H1 (cell line): ENCODE data around the gene TNIK. TPM values are rescaled to one million over a fixed set of nuclear protein-coding genes. Genes with fewer than 3 reads are reported as not detected.

Source experiments
- CTCF ChIA-PET: fragments of 300-600 bp; sonication (Branson Sonifier 250); formaldehyde crosslinking; loops from one replicate; lab custom pipeline; 2021; ENCODE audit not compliant: partially characterized antibody; lab: Charles Lee
- POLR2A ChIA-PET: fragments of 300-600 bp; sonication (Branson Sonifier 250); formaldehyde crosslinking; loops from one replicate; lab custom pipeline; 2021; ENCODE audit warnings: inconsistent platforms; ENCODE audit not compliant: partially characterized antibody; lab: Charles Lee
- DNase-seq, 2 experiments: peaks; one replicate each; pipeline versions ENCODE4 v3.0.0 to v3.0.0-alpha.2; 2010 to 2022; ENCODE audit warnings: low spot score in 2 of 2, low read depth in 1 of 2, mixed read lengths in 1 of 2
- FAIRE-seq: peaks from 2 replicates; lab custom pipeline; 2011; peaks lifted over from hg19 to GRCh38; lab: Jason Lieb, UNC
- H2AFZ ChIP-seq: 2 replicates; pipeline ENCODE4 v1.8.1; 2012; ENCODE audit warnings: low read length, inconsistent platforms
- H2AK5ac ChIP-seq: 2 replicates; pipeline ENCODE4 v1.6.1; 2013; ENCODE audit warnings: low read depth, low read length
- H2BK120ac ChIP-seq: replicated peaks from 2 replicates; pipeline ENCODE3; 2013; ENCODE audit warnings: low read depth, low read length, inconsistent platforms
- H2BK12ac ChIP-seq: 2 replicates; pipeline ENCODE4 v1.6.1; 2013; ENCODE audit warnings: low read depth, low read length
- H2BK15ac ChIP-seq: 2 replicates; pipeline ENCODE4 v1.6.1; 2013; ENCODE audit warnings: low read length
- H2BK20ac ChIP-seq: 2 replicates; pipeline ENCODE4 v1.6.1; 2013; ENCODE audit warnings: low read length
- H2BK5ac ChIP-seq: 2 replicates; pipeline ENCODE4 v1.6.1; 2013; ENCODE audit warnings: low read depth, low read length
- H3K14ac ChIP-seq: 2 replicates; pipeline ENCODE4 v1.6.1; 2013; ENCODE audit warnings: inconsistent platforms; ENCODE audit not compliant: insufficient read length
- H3K18ac ChIP-seq: 2 replicates; pipeline ENCODE4 v1.6.1; 2013; ENCODE audit warnings: low read length; ENCODE audit errors: extremely low read depth
- H3K23ac ChIP-seq: 2 replicates; pipeline ENCODE4 v1.6.1; 2013; ENCODE audit warnings: inconsistent platforms; ENCODE audit not compliant: insufficient read length
- H3K23me2 ChIP-seq: 2 replicates; pipeline ENCODE4 v1.6.1; 2013; ENCODE audit warnings: low read depth, low read length
- H3K27ac ChIP-seq: 2 replicates; pipeline ENCODE4 v1.6.1; 2011; ENCODE audit warnings: low read depth, low read length, inconsistent platforms
- H3K27me3 ChIP-seq, 4 experiments: replicated peaks in 1 of 4; 1 replicate in 1 of 4; 2 replicates in 3 of 4; pipeline versions ENCODE4 v1.6.1 to v1.8.1; 2011 to 2013; ENCODE audit warnings: low read length in 3 of 4, mild to moderate bottlenecking in 3 of 4, inconsistent platforms in 2 of 4, mixed read lengths in 2 of 4, moderate library complexity in 1 of 4; ENCODE audit not compliant: control insufficient read depth in 3 of 4, insufficient read depth in 3 of 4; ENCODE audit errors: extremely low read depth in 1 of 4
- H3K36me3 ChIP-seq, 4 experiments: 2 replicates each; pipeline versions ENCODE4 v1.6.1 to v1.8.1; 2011 to 2013; ENCODE audit warnings: mild to moderate bottlenecking in 4 of 4, low read length in 3 of 4, moderate library complexity in 2 of 4, control low read depth in 1 of 4, inconsistent platforms in 1 of 4; ENCODE audit not compliant: insufficient read depth in 4 of 4, control insufficient read depth in 2 of 4
- H3K4ac ChIP-seq: replicated peaks from 2 replicates; pipeline ENCODE3; 2013; ENCODE audit warnings: low read length, low read depth, mixed read lengths, inconsistent platforms; ENCODE audit not compliant: insufficient read length
- H3K4me1 ChIP-seq, 4 experiments: replicated peaks in 1 of 4; 1 replicate in 1 of 4; 2 replicates in 3 of 4; pipeline versions ENCODE4 v1.6.1 to v1.8.1; 2011 to 2013; ENCODE audit warnings: low read length in 3 of 4, inconsistent platforms in 2 of 4, mixed read lengths in 1 of 4; ENCODE audit not compliant: insufficient read depth in 4 of 4, control insufficient read depth in 3 of 4
- H3K4me2 ChIP-seq, 2 experiments: 2 replicates each; pipeline versions ENCODE4 v1.6.1 to v1.8.1; 2011 to 2013; ENCODE audit warnings: low read depth in 2 of 2, low read length in 2 of 2, control low read depth in 1 of 2, inconsistent platforms in 1 of 2, mild to moderate bottlenecking in 1 of 2; ENCODE audit not compliant: insufficient read depth in 1 of 2
- H3K4me3 ChIP-seq, 4 experiments: fragments of 200-600, 300-600 bp in 1 of 4; sonication (generic), shearing (Covaris generic), sonication (Bioruptor Twin) in 1 of 4; 2 replicates each; pipeline versions ENCODE4 v1.5.1 to v1.8.1; 2011 to 2016; ENCODE audit warnings: low read length in 4 of 4, low read depth in 3 of 4, control low read depth in 2 of 4, inconsistent platforms in 2 of 4, mild to moderate bottlenecking in 2 of 4, mixed read lengths in 1 of 4, moderate library complexity in 1 of 4; ENCODE audit not compliant: insufficient read depth in 2 of 4; ENCODE audit errors: extremely low read depth in 1 of 4
- H3K56ac ChIP-seq: replicated peaks from 2 replicates; pipeline ENCODE3; 2013; ENCODE audit warnings: low read depth, mild to moderate bottlenecking, mixed read lengths, low read length, inconsistent platforms; ENCODE audit not compliant: insufficient read length
- H3K79me1 ChIP-seq: 2 replicates; pipeline ENCODE4 v1.6.1; 2013; ENCODE audit warnings: low read depth, low read length, control low read depth
- H3K79me2 ChIP-seq, 2 experiments: 2 replicates each; pipeline versions ENCODE4 v1.6.1 to v1.8.1; 2012 to 2013; ENCODE audit warnings: low read length in 2 of 2, mild to moderate bottlenecking in 2 of 2, inconsistent platforms in 1 of 2; ENCODE audit not compliant: insufficient read depth in 2 of 2, control insufficient read depth in 1 of 2
- H3K9ac ChIP-seq, 4 experiments: replicated peaks in 1 of 4; 1 replicate in 1 of 4; 2 replicates in 3 of 4; pipeline versions ENCODE4 v1.6.1 to v1.8.1; 2011 to 2013; ENCODE audit warnings: low read depth in 3 of 4, low read length in 3 of 4, control low read depth in 2 of 4, mild to moderate bottlenecking in 2 of 4, moderate library complexity in 2 of 4, inconsistent platforms in 1 of 4; ENCODE audit errors: extremely low read depth in 1 of 4
- H3K9me3 ChIP-seq, 2 experiments: 2 replicates each; pipeline versions ENCODE4 v1.6.1 to v1.8.1; 2012 to 2013; ENCODE audit warnings: mild to moderate bottlenecking in 2 of 2, moderate library complexity in 2 of 2, control low read depth in 1 of 2, inconsistent platforms in 1 of 2, low read depth in 1 of 2, low read length in 1 of 2, mixed read lengths in 1 of 2; ENCODE audit not compliant: insufficient read depth in 2 of 2
- H4K20me1 ChIP-seq, 2 experiments: replicated peaks in 1 of 2; 2 replicates each; pipeline versions ENCODE3 to v1.8.1; 2011 to 2013; ENCODE audit warnings: inconsistent platforms in 2 of 2, low read length in 2 of 2, mild to moderate bottlenecking in 1 of 2; ENCODE audit not compliant: insufficient read depth in 2 of 2, control insufficient read depth in 1 of 2
- H4K5ac ChIP-seq: 2 replicates; pipeline ENCODE4 v1.6.1; 2013; ENCODE audit warnings: low read length, low read depth, mixed read lengths, inconsistent platforms; ENCODE audit not compliant: insufficient read length
- H4K8ac ChIP-seq: 2 replicates; pipeline ENCODE4 v1.8.0; 2013; ENCODE audit warnings: mild to moderate bottlenecking, moderate library complexity, low read length, inconsistent platforms; ENCODE audit not compliant: insufficient read depth; ENCODE audit errors: extremely low read depth
- H4K91ac ChIP-seq: replicated peaks from 2 replicates; pipeline ENCODE3; 2013; ENCODE audit warnings: low read length, mixed read lengths, inconsistent platforms; ENCODE audit not compliant: insufficient read length
- MAX ChIP-seq: IDR thresholded peaks from 2 replicates; pipeline ENCODE4 v1.6.1; 2012; ENCODE audit warnings: inconsistent platforms
- SAP30 ChIP-seq: fragments of 300-600 bp; sonication (generic); IDR thresholded peaks from 2 replicates; pipeline ENCODE4 v1.7.1; 2012; ENCODE audit warnings: low read length, moderate library complexity, mild to moderate bottlenecking, inconsistent platforms; ENCODE audit not compliant: insufficient read depth, insufficient replicate concordance
- WGBS, 2 experiments: shearing (Covaris generic) in 1 of 2; methylation state at CpG; one replicate each; pipeline versions ENCODE4 v1.1.6 to v1.1.7; 2013 to 2015; ENCODE audit warnings: low lambda C conversion rate in 2 of 2, mixed read lengths in 2 of 2, inconsistent platforms in 1 of 2, low coverage in 1 of 2, missing lambda C conversion rate in 1 of 2; ENCODE audit not compliant: insufficient replicate concordance in 2 of 2, insufficient coverage in 1 of 2, insufficient read length in 1 of 2; ENCODE audit errors: extremely low coverage in 1 of 2, missing lambda C conversion rate in 1 of 2; 5-methylcytosine and 5-hydroxymethylcytosine counted together
- polyA plus RNA-seq, 7 experiments: library from polyadenylated mRNA; depleted of rRNA in 3 of 7; stranded (reverse) in 5 of 7; unstranded in 2 of 7; fragments of >200 nt in 5 of 7; fragments of 200-250 nt in 2 of 7; gene quantifications; 1 replicate in 5 of 7; 2 replicates in 1 of 7; 4 replicates in 1 of 7; pipeline versions ENCODE4 v1.2.1 to v1.2.3, GENCODE V29; 2011 to 2013; ENCODE audit warnings: missing spikeins in 2 of 7, mixed read lengths in 2 of 7
- total RNA-seq: library from RNA; stranded (reverse); fragmentation: NEBNext Ultra II Directional; extraction: Animal tissue kit (Norgen Biotek cat#: 25700); gene quantifications from 2 replicates; pipeline ENCODE4 v1.2.1, GENCODE V29; 2021

Gene TNIK
- total and polyA plus RNA-seq, 2 of the 8 experiments (the other 6 are each of a cell fraction or from before 2014, with no cell fraction given), result 7.4 to 42.0 TPM

- H2AFZ ChIP-seq, result no peak overlapping the region
- H3K27me3 ChIP-seq, result no peaks in the 10 kb centered on the region
- no peak for FAIRE-seq
- no peak overlapping the region for H4K91ac ChIP-seq
- no peak overlapping the region for H3K4me2 ChIP-seq
- no peaks in the 10 kb centered on the region for H3K79me1 ChIP-seq
- no peak for TF ChIP-seq SAP30
- TF ChIP-seq MAX, result no peak
- H3K23ac ChIP-seq, result no peak overlapping the region
- no peaks in the 10 kb centered on the region for H3K4me1 ChIP-seq
- H3K27ac ChIP-seq, result no peak overlapping the region
- no peak overlapping the region for H3K4me3 ChIP-seq
- H4K5ac ChIP-seq, result no peak overlapping the region
- no peak overlapping the region for H3K14ac ChIP-seq
- no peak overlapping the region for H3K56ac ChIP-seq
- no peak overlapping the region for H2BK120ac ChIP-seq
- POLR2A ChIA-PET, result no interaction called here
- no peak for DNase-seq
- WGBS, 2 experiments, result 90% methylated on average over 6 of the region's 6 CpGs; no CpG with 5 or more reads in 1 of the 2 experiments
- H4K8ac ChIP-seq, result no peak overlapping the region
- H2AK5ac ChIP-seq, result no peak overlapping the region
- H2BK12ac ChIP-seq, result no peak overlapping the region
- no peaks in the 10 kb centered on the region for H4K20me1 ChIP-seq
- H3K36me3 ChIP-seq, result peaks cover 0 to 14% (median 0%) of the 10 kb centered on the region in 4 experiments; a peak in 2 of 8 replicates
- no peaks in the 10 kb centered on the region for H3K23me2 ChIP-seq
- H2BK15ac ChIP-seq, result no peak overlapping the region
- no peak overlapping the region for H3K4ac ChIP-seq
- H3K79me2 ChIP-seq, result no peaks in the 10 kb centered on the region
- H2BK20ac ChIP-seq, result no peak overlapping the region
- H3K9me3 ChIP-seq, result peaks cover 5 to 7% of the 10 kb centered on the region in 2 experiments
- no peak overlapping the region for H3K18ac ChIP-seq
- H3K9ac ChIP-seq, result no peak overlapping the region
- H2BK5ac ChIP-seq, result no peak overlapping the region
- CTCF ChIA-PET, result interaction anchor here (1.0 to 1.4 kb wide), 2 partner anchors 110 to 294 kb away, joined by 3 read pairs; no protein-coding TSS in a partner anchor
These were observed 300.4 kb downstream of the TNIK start for GRCh38 chr3:171159822-171160157.
